Kidney (tissue), 14 donors: ENCODE results near the gene PPP1R12A. TPM values are rescaled to one million over a fixed set of nuclear protein-coding genes. Genes with fewer than 3 reads are reported as not detected.

ENCODE experiments used
- DNase-seq, 5 donors: peaks; one replicate each; pipeline ENCODE4 v3.0.0-alpha.2; 2013 to 2020
- FAIRE-seq: peaks from 2 replicates; lab custom pipeline; 2012; peaks lifted over from hg19 to GRCh38; lab: Jason Lieb, UNC
- H3K27ac ChIP-seq, 2 donors: one replicate each; pipeline ENCODE4 v1.7.0; 2013; ENCODE audit warnings: low read depth in 2 of 2, low read length in 2 of 2, inconsistent platforms in 1 of 2
- H3K27me3 ChIP-seq: one replicate; pipeline ENCODE4 v1.7.1; 2013; ENCODE audit warnings: low read length, inconsistent platforms; ENCODE audit not compliant: control insufficient read depth, insufficient read depth
- H3K36me3 ChIP-seq, 3 donors: one replicate each; pipeline versions ENCODE4 v1.7.0 to v1.7.1; 2013; ENCODE audit warnings: low read length in 3 of 3, control low read depth in 1 of 3, inconsistent platforms in 1 of 3; ENCODE audit not compliant: insufficient read depth in 3 of 3, control insufficient read depth in 2 of 3
- H3K4me1 ChIP-seq, 3 donors: one replicate each; pipeline versions ENCODE4 v1.7.0 to v1.7.1; 2013; ENCODE audit warnings: low read length in 3 of 3, inconsistent platforms in 1 of 3, low read depth in 1 of 3; ENCODE audit not compliant: control insufficient read depth in 2 of 3, insufficient read depth in 2 of 3
- H3K4me3 ChIP-seq, 3 donors: one replicate each; pipeline versions ENCODE4 v1.7.0 to v1.8.1; 2013; ENCODE audit warnings: low read length in 3 of 3, control low read depth in 1 of 3, inconsistent platforms in 1 of 3
- H3K9ac ChIP-seq, 3 donors: one replicate each; pipeline versions ENCODE4 v1.7.0 to v1.7.1; 2013; ENCODE audit warnings: low read length in 3 of 3, control low read depth in 1 of 3, inconsistent platforms in 1 of 3
- H3K9me3 ChIP-seq, 3 donors: one replicate each; pipeline versions ENCODE4 v1.7.0 to v1.7.1; 2013; ENCODE audit warnings: low read length in 3 of 3, control low read depth in 1 of 3, inconsistent platforms in 1 of 3; ENCODE audit not compliant: control insufficient read depth in 2 of 3, insufficient read depth in 1 of 3
- CTCF ChIP-seq: IDR thresholded peaks from 3 replicates; pipeline ENCODE4 v1.5.1; 2012; ENCODE audit warnings: mild to moderate bottlenecking, moderate library complexity, borderline replicate concordance; ENCODE audit not compliant: insufficient read depth; ENCODE audit errors: extremely low read depth
- intact Hi-C: fragments of 100-400 bp; cut with DNase I; formaldehyde crosslinking; loops from one replicate; pipeline ENCODE4 v1.11.1; 2022
- polyA plus RNA-seq: library from polyadenylated mRNA; stranded (reverse); fragments of 350-450 nt; fragmentation: Illumina TruSeq; extraction: RNeasy Lipid Tissue Mini Kit (QIAGEN cat#74804); gene quantifications from one replicate; pipeline ENCODE4 v1.2.3, GENCODE V29; 2014; ENCODE audit warnings: low read depth, low replicate concordance; ENCODE audit not compliant: insufficient read depth
- total RNA-seq: library from RNA; stranded (reverse); fragmentation: NEBNext Ultra II Directional; extraction: Animal tissue kit (Norgen Biotek cat#: 25700); gene quantifications from one replicate; pipeline ENCODE4 v1.2.1, GENCODE V29; 2021
- donor health status: control.
- donor health status: control.
- donor health status: control.
- donor health status: control.
- donor health status: control.
- donor health status: DM: yes; HTN: yes; CAD: no.
- donor health status: Normal renal cell carcinoma (clear cell type).

The PPP1R12A gene
- total and polyA plus RNA-seq, 2 donors from 2014 or later: 10.3 to 82.5 TPM

GRCh38 chr12:79934281-79935020 is 446 bp downstream of the PPP1R12A start:
- intact Hi-C loops: no loop called here
- H3K4me1 ChIP-seq: peaks cover 0 to 19% (median 0%) of the 10 kb centered on the region in 3 donors

GRCh38 chr12:79933532-79934264 is 1.2 kb downstream of the PPP1R12A start:
- TF ChIP-seq CTCF: no peak
- H3K9me3 ChIP-seq: no peaks in the 10 kb centered on the region
- H3K27me3 ChIP-seq: no peaks in the 10 kb centered on the region
- H3K27ac ChIP-seq: peak overlapping the region; percentile 84 to 96
- FAIRE-seq: no peak
- peak overlapping the region; percentile 87 to 92 (median 89) for H3K4me3 ChIP-seq
- H3K4me1 ChIP-seq: peaks cover 0 to 19% (median 0%) of the 10 kb centered on the region in 3 donors
- peak in 3 of 5 donors; percentile 18 to 66 (median 57) for DNase-seq
- intact Hi-C loops: no loop called here
- H3K36me3 ChIP-seq: no peaks in the 10 kb centered on the region
- peak overlapping the region; percentile 91 to 99 (median 99) for H3K9ac ChIP-seq

More at GRCh38 chr12:79934281-79935020, 446 bp downstream of the PPP1R12A start:
- Histone ChIP-seq H3K9ac (peak overlapping the region; percentile 91 to 99 (median 99)), H3K9me3 (no peaks in the 10 kb centered on the region), H3K27ac (peak overlapping the region; percentile 84 to 96), H3K4me3 (peak overlapping the region; percentile 87 to 92 (median 89)), H3K36me3 (no peaks in the 10 kb centered on the region), H3K27me3 (no peaks in the 10 kb centered on the region)
- FAIRE-seq (no peak), DNase-seq (peak in 4 of 5 donors; percentile 78 to 90 (median 84))
- TF ChIP-seq CTCF: no peak

GRCh38 chr12:79933043-79933442 is 1.9 kb downstream of the PPP1R12A start:
- Histone ChIP-seq H3K9me3 (no peaks in the 10 kb centered on the region), H3K4me1 (peaks cover 0 to 19% (median 2%) of the 10 kb centered on the region in 3 donors), H3K4me3 (peak overlapping the region; percentile 87 to 92 (median 89)), H3K27ac (peak overlapping the region; percentile 33 to 84), H3K36me3 (no peaks in the 10 kb centered on the region), H3K9ac (peak overlapping the region; percentile 91 to 99 (median 99)), H3K27me3 (no peaks in the 10 kb centered on the region)
- intact Hi-C loops: no loop called here
- DNase-seq (no peak), FAIRE-seq (no peak)
- TF ChIP-seq CTCF: no peak
